KG1 (cell line): Measurements from ENCODE around the gene PRKCD.

ENCODE experiments used
- DNase-seq: peaks from one replicate; lab custom pipeline; 2025; lab: John Stamatoyannopoulos, UW

Gene PRKCD

DNA sequence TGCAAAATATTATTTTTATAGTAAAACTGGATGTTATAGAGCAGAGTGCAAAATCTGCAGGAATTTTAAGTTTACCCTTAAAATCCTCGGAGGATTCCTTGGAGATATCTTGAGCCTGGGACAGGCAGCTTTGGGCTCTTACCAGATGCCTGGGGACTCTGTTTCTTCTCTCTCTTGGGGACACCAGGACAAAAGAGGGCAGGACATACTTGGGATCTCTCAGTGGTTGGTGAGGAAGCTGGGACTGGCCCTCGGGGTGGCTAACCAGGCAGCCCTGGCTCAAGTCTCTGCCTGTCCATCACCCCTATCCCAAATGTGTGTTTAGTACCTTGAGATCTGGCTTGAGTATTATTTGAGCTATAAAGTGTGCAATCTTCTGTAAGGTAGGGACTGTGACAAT lies 56.2 kb downstream of the PRKCD start:
- no peak for DNase-seq

GRCh38 chr3:53218131-53218530 lies 57.1 kb downstream of the PRKCD start:
- DNase-seq, result no peak

GRCh38 chr3:53219895-53220483 lies 59.0 kb downstream of the PRKCD start:
- peak; percentile 79 for DNase-seq

DNA sequence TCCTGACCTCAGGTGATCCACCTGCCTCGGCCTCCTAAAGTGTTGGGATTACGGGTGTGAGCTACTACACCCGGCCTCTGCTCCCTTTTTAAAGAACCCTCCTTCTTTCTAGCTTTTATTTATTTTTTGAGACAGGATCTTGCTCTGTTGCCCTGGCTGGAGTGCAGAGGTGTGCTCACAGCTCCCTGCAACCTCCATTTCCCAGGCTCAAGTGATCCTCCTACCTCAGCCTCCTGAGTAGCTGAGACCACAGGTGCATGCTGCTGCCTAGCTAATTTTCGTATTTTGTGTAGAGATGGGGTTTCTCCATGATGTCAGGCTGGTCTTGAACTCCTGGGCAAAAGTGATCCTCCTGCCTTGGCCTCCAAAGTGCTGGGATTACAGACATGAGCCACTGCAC lies 60.3 kb downstream of the PRKCD start:
- no peak for DNase-seq

DNA sequence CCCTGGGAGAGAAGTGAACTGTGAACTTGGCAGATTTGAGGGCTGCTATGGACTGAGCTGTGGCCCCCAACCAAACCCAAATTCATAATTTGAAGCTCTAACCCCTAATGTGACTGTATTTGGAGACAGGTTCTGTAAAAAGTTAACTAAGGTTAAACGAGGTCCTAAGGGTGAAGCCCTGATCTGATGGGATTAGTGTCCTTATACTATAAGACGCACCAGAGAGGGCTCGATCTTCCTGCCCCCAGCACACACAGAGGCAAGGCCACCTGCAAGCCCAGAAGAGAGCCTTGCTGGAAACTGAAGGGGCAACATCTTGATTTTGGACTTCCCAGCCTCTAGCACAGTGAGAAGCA lies 60.8 kb downstream of the PRKCD start:
- no peak for DNase-seq

DNA sequence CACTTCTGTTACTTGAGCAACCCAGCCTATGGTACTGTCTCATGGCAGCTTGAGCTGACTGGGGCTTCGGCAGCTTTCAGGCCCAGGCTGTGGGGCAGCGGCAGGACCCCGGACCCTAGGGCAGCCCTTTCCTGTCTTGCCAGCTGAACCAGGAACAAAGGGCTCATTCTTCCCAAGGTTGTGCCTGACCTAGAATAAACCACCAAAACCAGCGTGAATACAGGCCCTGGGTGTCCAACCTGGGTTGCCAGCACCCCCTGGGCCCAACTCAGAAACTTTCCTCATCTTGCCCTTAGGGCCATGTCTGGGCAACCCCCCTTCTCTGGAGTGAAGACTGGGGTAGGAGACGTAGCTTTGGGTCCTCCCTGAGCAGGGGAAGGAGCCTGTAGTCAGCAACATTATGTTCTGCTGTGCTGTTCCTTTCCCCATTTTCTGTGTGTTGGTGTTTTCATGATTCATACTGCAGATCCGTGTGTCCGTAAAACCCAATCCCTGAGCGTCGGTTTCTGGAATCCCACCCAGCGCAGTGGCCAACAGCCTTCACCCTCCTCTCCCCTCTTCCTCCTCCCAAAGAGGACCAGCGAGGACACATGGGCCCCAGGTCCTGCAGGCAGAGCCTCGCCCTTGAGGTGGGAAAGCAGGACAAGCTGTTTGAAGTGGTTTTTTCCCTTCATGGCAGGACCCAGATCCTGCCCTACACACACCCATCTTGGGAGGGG lies 61.3 kb downstream of the PRKCD start:
- no peak for DNase-seq

DNA sequence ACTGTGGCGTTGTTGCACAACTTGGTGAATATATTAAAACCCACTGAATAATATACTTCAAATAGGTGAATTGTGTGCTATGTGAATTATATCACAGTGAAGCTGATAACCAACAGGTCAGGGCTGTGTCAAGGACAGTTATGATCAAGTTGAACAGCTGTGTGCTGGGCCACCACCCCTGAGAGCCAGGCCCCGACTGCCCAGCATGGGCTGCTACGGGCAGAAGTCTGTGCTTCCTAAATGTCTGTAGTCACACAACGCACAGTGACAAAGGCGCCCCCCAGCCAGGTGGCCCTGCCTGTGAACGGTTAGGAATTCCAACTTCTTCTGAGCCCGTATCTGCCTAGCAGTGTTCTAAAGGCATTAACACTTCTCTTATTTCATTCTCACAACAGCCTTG lies 62.0 kb downstream of the PRKCD start:
- DNase-seq, result no peak

- no peak for DNase-seq
Observed at GRCh38 chr3:53223541-53223966, 62.5 kb downstream of the PRKCD start.

- DNase-seq, result no peak
Observed at GRCh38 chr3:53224026-53224425, 63.0 kb downstream of the PRKCD start.

DNA sequence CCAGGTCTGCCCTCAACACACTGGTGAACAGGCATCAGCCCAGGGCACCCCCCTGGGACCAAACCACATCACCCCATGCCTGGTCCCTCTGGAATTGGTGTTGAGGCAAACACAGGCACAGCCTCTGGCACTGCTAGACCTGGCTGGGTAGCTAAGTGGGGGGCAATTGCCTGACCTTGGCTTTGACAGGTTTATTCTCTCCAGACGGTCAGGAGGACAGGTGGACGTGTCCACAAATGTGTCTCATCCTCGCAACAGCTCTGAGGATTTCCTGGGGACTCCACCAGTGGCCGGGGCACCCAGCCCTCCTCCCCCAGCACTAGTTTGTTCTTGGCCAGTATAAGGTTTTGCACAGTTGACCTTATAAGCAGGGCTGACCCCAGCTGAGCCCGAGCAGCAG lies 63.5 kb downstream of the PRKCD start:
- no peak for DNase-seq

- DNase-seq, result no peak
Observed at GRCh38 chr3:53225181-53225580, 64.2 kb downstream of the PRKCD start.

DNA sequence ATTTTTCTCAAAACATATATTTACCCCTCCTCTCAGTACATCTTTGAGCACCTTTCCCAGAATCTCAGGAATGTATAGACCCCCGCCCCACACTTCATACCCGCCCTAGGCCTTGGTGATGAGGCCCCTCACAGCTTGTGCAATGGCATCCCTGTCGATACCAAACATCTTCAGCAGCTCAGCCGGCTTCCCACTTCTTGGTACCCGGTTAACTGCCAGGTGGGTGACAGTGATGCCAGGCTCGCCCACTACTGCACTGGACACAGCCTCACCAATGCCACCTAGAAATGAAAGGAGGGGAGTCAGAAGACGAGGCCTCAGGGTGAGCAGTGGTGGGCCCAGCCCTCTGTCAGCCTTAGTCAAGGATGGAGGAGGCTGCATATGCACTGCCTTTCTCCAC lies 64.6 kb downstream of the PRKCD start:
- no peak for DNase-seq

DNA sequence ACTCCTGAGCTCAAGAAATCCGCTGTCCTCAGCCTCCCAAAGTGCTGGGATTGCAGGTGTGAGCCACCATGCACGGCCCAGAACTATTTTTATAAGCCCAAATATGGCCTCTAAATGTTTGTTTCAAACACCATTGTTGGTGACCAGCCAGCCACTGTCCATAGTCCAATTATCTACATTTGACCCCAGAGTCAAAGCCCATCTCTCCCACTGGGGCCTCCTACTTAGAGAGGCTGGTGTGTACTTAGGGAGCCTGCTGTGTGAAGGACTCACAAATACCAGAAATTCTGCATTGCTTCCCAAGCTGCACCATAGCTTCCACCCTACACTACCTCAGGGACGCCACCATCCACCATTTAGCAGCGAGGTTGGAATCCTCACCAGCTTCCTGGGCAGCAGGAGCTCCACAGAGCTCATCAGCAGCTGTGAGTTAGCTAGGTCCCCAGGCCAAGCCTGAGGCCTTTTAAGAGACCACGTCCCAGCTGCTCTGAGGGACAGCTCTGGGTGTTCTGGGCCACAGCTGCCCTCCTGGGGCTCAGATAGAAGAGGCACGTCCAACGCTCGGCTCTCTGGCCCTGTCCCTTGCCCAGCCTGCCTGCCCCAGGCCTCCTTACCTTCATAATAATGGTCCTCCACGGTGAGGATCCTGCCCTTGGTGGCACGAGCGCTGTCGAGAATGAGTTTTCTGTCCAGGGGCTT lies 65.3 kb downstream of the PRKCD start:
- no peak for DNase-seq

GRCh38 chr3:53226841-53227407 lies 65.9 kb downstream of the PRKCD start:
- no peak for DNase-seq

DNA sequence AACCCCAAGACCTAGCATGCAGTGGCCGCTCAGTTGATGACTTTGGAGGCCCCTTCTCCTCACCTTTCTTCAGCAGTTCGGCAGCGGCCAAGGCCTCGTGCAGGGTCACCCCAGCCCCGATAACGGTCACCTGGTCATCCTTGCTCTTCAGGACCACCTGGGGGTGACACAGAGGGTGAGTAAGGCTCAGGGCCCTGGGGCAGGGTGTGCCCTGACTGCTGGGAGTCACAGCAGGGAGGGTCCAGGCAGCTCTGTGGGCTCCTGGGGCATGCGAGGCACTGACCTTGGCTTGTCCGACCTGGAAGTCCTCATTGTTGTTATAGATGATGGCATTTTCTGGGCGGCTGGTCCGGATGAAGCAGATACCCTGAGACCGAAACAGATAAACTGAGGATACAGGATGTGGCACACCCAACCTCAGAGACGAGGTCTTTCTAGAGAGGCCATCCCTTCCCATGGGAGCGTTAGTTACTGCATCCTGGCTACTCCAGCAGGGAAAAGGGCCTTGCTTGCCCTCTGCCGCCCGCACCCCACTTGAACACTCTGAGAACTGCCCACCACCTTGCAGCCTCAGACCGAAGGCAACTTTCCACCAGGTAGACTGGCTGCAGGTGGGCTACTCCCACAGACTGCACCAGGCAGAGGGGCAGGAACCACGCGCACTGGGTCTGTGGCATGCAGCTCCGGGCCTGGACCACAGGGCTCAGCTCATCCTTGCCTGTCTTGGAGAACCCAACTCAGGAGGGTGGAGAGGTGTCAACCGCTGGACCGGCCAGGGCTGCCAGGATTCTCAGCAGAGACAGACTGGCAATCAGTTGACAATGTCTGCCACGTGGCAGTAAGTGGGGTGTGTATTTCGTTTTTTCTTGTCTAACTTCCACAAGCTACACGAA lies 67.2 kb downstream of the PRKCD start:
- no peak for DNase-seq

- DNase-seq, result no peak
Observed at GRCh38 chr3:53229171-53229570, 68.2 kb downstream of the PRKCD start.

DNA sequence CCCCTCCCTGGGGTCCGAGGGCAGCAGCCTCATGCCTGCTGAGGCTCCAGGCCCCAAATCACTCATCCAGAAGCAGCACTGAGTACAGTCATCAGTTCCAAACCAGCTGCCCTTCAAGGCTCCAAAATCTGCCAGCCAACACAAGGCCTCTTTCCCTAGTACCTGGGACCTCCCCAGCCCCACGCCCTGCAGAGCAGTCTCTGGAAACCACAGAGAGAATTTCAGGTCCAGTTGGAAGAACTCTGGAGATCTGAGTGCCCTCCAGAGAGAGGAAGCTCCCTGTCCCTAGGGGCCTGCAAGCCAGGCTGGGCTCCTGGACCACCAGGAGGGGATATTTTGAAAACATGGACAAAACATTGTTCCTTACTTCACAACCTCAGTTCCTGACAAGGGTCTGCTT lies 68.6 kb downstream of the PRKCD start:
- DNase-seq, result no peak

GRCh38 chr3:53230041-53230621 lies 69.1 kb downstream of the PRKCD start:
- no peak for DNase-seq

- no peak for DNase-seq
Observed at GRCh38 chr3:53230789-53231188, 69.8 kb downstream of the PRKCD start.

DNA sequence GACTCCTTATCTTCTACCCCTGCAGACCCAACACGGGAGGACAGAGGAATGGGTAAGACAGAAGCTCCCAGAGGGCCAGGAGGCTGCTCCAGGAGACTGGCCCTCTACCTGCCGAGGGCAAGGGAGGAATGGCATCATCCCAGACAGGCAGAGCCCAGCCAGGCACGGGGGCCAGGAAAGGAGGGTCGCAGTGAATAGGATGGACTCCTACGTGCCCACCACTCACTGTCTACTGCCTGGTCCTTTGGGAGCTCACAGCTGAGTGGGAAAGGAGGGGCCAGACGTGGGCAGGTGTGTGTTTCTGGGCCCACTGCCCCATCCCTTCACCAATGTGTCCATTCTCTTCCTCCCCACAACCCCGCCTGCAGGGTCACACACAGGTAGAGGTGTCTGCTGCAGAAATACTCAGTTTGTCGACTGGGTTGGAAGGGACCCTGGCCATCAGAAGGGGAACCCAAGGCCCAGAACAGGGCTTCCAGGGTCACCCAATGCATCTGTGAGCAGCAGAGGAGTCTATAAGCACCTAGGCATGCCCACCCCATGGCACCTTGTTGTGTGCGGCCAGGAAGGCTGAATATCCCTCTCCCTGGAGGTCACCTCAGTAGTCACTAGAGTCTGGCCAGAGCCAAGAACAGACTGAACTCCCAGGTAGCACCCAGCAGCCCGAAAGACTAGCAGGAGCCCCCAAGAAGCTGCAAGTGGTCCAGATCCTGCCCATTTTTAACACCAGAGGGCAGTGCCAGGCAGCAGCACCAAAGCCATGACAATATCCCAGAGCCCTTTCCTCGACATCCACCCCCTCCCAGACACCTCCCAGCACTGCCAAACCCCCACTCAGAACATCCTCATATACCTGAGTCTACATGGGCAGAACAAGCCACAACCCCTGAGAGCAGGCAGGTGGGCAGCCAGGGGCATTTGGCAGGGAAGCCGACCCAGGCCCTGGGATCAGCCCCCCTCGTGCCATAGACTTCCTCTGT lies 70.8 kb downstream of the PRKCD start:
- DNase-seq, result no peak
